Measurements from ENCODE around the gene SRD5A1.
"Not testable (repeated sequence)": the region's sequence is repeated elsewhere in the genome, so short reads cannot be mapped to it uniquely, and the experiment has no call there.

Gene SRD5A1

GRCh38 chr5:6606884-6607558 lies 26.2 kb upstream of the SRD5A1 start:
- no peak for DNase-seq

- no peak for DNase-seq
These were observed 25.7 kb upstream of the SRD5A1 start for GRCh38 chr5:6607559-6607936.

GRCh38 chr5:6608016-6608415 lies 25.2 kb upstream of the SRD5A1 start:
- no peak for DNase-seq

- DNase-seq: no peak
These were observed 21.6 kb upstream of the SRD5A1 start for GRCh38 chr5:6611334-6612256.

GRCh38 chr5:6615034-6615815 lies 18.0 kb upstream of the SRD5A1 start:
- no peak for DNase-seq

GRCh38 chr5:6616632-6617031 lies 16.6 kb upstream of the SRD5A1 start:
- no peak for DNase-seq

- no peak for DNase-seq
These were observed 10.0 kb upstream of the SRD5A1 start for GRCh38 chr5:6623228-6623627.

- DNase-seq: no peak
These were observed 9.3 kb upstream of the SRD5A1 start for GRCh38 chr5:6623941-6624340.

GRCh38 chr5:6626508-6626907 lies 6.7 kb upstream of the SRD5A1 start:
- no peak for DNase-seq

- DNase-seq: no peak
These were observed 1.8 kb upstream of the SRD5A1 start for GRCh38 chr5:6631441-6631840.

- DNase-seq: no peak
These were observed 834 bp upstream of the SRD5A1 start for GRCh38 chr5:6632324-6632887.

- DNase-seq: no peak
These were observed 417 bp downstream of the SRD5A1 start for GRCh38 chr5:6633469-6634245.

- no peak for DNase-seq
These were observed 1.1 kb downstream of the SRD5A1 start for GRCh38 chr5:6634306-6634705.

- no peak for DNase-seq
These were observed 1.7 kb downstream of the SRD5A1 start for GRCh38 chr5:6634788-6635430.

- no peak for DNase-seq
These were observed 3.1 kb downstream of the SRD5A1 start for GRCh38 chr5:6636293-6636692.

- DNase-seq: no peak
These were observed 3.8 kb downstream of the SRD5A1 start for GRCh38 chr5:6637022-6637421.

- no peak for DNase-seq
These were observed 4.3 kb downstream of the SRD5A1 start for GRCh38 chr5:6637590-6637989.

- DNase-seq: no peak
These were observed 5.0 kb downstream of the SRD5A1 start for GRCh38 chr5:6638236-6638635.

- no peak for DNase-seq
These were observed 9.4 kb downstream of the SRD5A1 start for GRCh38 chr5:6642655-6643054.

- no peak for DNase-seq
These were observed 11.6 kb downstream of the SRD5A1 start for GRCh38 chr5:6644794-6645241.

- not testable (repeated sequence) for DNase-seq
These were observed 12.5 kb downstream of the SRD5A1 start for GRCh38 chr5:6645571-6646362.
